ENCODE data around the gene CPN1. TPM values are rescaled to one million over a fixed set of nuclear protein-coding genes. Genes with fewer than 3 reads are reported as not detected.

CPN1 gene
- total and polyA plus RNA-seq, 9 of the 15 experiments (the other 6 are each of a cell fraction or from before 2014, with no cell fraction given): 0.15 to 0.17 TPM; not detected in 7

DNA sequence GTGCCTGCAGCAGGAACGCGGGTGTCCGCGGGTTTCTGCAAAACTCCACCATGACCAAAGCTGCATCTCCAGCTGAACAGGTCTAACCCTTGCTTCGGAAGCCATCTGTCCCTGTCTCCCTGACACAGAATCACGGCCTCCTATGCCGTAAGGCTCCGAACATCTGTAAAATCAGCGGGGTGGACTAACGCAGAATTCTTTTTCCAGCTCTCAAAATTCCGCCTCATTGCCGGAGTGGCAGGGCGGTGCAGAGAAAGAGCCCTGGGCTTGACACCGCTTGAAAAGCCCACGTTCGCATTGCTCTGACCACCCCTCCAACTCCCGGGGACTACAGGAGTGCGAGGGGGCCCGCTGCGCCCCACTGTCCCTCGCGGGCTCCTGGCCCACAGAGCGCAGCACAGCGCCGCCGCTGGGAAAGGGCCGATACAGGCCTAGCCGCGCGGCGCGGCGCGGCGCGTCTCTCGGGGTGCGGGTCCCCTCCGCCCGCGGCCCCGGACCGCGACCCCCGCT is 72.3 kb downstream of the CPN1 start:
- Histone ChIP-seq H3K27me3 (ENCODE audit: control insufficient read depth in 2 of 2, insufficient read depth in 2 of 2, low read length in 2 of 2) (no peaks in the 10 kb centered on the region), H3K79me2 (ENCODE audit: control insufficient read depth, insufficient read depth, low read length) (peaks cover 17% of the 10 kb centered on the region), H4K20me1 (replicated peaks; ENCODE audit: control insufficient read depth, insufficient read depth, low read length) (0 out of 2 replicates have a peak, but pooled peaks cover 7% of the 10 kb centered on the region), H2AFZ (ENCODE audit: low read depth, low read length) (peak overlapping the region; percentile 91), H3K36me3 (ENCODE audit: control insufficient read depth, insufficient read depth, low read length) (no peaks in the 10 kb centered on the region), H3K4me3 (peak overlapping the region; percentile 59), H3K27ac (ENCODE audit: extremely low read depth, low read depth, low read length) (peak overlapping the region; percentile 40; the same call in 1 of the 3 replicates), H3K9me3 (replicated peaks; ENCODE audit: control insufficient read depth, insufficient read depth, low read depth, low read length) (no peaks in the 10 kb centered on the region), H3K4me1 (replicated peaks in 1 of 2; ENCODE audit: control insufficient read depth in 2 of 2, insufficient read depth in 2 of 2, low read length in 2 of 2) (peaks cover 12 to 24% of the 10 kb centered on the region in 2 experiments; a peak in 4 of 5 replicates), H3K4me2 (ENCODE audit: insufficient read depth, low read length) (peak overlapping the region; percentile 87), H3K9ac (ENCODE audit: insufficient read depth in 1 of 2, low read depth in 2 of 2, low read length in 2 of 2) (peak overlapping the region; percentile 55 to 91), H3K9me1 (ENCODE audit: control insufficient read depth, insufficient read depth, low read length) (no peaks in the 10 kb centered on the region)
- DNase-seq (ENCODE audit: extremely low read depth in 1 of 4, low spot score in 3 of 4) (peak in 3 of 4 experiments; percentile 11 to 15 (median 12)), FAIRE-seq (peak; percentile 11), ATAC-seq (peak; percentile 91)
- BruUV-seq (replicated peaks): no TSS peak
- WGBS (ENCODE audit: insufficient coverage, low coverage, missing lambda C conversion rate): 4% methylated on average over 12 of the region's 45 CpGs
- in situ Hi-C loops (cut with MboI): no loop called here
- intact Hi-C loops (cut with micrococcal nuclease): no loop called here
- ChIA-PET POLR2A (interaction anchor here (0.7 kb wide), 1 partner anchor 35 kb away, joined by 3 read pairs; no protein-coding TSS in a partner anchor), CTCF (ENCODE audit: low intra/inter-chr PET ratio) (interaction anchor here (1.1 kb wide), 1 partner anchor 36 kb away, joined by 3 read pairs; no protein-coding TSS in a partner anchor)
- TF ChIP-seq ZNF518B (CRISPR knock-in tag; IDR thresholded peaks at IDR 0.05) (no peak), KAT7 (CRISPR knock-in tag; IDR thresholded peaks at IDR 0.05; ENCODE audit: borderline replicate concordance) (no peak), BMI1 (IDR thresholded peaks at IDR 0.05; ENCODE audit: low read length) (no peak), POLR2G (IDR thresholded peaks at IDR 0.05; ENCODE audit: low read depth, low read length) (no peak), SRSF7 (optimal IDR thresholded peaks at IDR 0.05; ENCODE audit: low read depth, low read length) (no peak), SMAD2 (IDR thresholded peaks at IDR 0.05; ENCODE audit: low read depth, low read length) (no peak), EP300 (IDR thresholded peaks at IDR 0.05; ENCODE audit: low read length) (no peak), SLC30A9 (CRISPR knock-in tag; IDR thresholded peaks at IDR 0.05) (no peak), STAT6 (CRISPR knock-in tag; IDR thresholded peaks at IDR 0.05) (no peak), ZNF134 (CRISPR knock-in tag; conservative IDR thresholded peaks at IDR 0.05) (no peak)
- TF ChIP-seq, protein P1, sequence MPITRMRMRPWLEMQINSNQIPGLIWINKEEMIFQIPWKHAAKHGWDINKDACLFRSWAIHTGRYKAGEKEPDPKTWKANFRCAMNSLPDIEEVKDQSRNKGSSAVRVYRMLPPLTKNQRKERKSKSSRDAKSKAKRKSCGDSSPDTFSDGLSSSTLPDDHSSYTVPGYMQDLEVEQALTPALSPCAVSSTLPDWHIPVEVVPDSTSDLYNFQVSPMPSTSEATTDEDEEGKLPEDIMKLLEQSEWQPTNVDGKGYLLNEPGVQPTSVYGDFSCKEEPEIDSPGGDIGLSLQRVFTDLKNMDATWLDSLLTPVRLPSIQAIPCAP (CRISPR knock-in tag; IDR thresholded peaks at IDR 0.05; ENCODE audit: borderline replicate concordance): no peak
- TF ChIP-seq, protein P2, sequence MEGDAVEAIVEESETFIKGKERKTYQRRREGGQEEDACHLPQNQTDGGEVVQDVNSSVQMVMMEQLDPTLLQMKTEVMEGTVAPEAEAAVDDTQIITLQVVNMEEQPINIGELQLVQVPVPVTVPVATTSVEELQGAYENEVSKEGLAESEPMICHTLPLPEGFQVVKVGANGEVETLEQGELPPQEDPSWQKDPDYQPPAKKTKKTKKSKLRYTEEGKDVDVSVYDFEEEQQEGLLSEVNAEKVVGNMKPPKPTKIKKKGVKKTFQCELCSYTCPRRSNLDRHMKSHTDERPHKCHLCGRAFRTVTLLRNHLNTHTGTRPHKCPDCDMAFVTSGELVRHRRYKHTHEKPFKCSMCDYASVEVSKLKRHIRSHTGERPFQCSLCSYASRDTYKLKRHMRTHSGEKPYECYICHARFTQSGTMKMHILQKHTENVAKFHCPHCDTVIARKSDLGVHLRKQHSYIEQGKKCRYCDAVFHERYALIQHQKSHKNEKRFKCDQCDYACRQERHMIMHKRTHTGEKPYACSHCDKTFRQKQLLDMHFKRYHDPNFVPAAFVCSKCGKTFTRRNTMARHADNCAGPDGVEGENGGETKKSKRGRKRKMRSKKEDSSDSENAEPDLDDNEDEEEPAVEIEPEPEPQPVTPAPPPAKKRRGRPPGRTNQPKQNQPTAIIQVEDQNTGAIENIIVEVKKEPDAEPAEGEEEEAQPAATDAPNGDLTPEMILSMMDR (IDR thresholded peaks at IDR 0.05 in 2 of 3, conservative IDR thresholded peaks at IDR 0.05 in 1 of 3; ENCODE audit: insufficient read depth in 2 of 3, low read depth in 1 of 3, low read length in 3 of 3): peak in 2 of 3 experiments; percentile 50 to 59; a peak in 5 of 6 replicates

Measured in K562 (cell line).